ENCODE data around the gene GPC6.

DNA sequence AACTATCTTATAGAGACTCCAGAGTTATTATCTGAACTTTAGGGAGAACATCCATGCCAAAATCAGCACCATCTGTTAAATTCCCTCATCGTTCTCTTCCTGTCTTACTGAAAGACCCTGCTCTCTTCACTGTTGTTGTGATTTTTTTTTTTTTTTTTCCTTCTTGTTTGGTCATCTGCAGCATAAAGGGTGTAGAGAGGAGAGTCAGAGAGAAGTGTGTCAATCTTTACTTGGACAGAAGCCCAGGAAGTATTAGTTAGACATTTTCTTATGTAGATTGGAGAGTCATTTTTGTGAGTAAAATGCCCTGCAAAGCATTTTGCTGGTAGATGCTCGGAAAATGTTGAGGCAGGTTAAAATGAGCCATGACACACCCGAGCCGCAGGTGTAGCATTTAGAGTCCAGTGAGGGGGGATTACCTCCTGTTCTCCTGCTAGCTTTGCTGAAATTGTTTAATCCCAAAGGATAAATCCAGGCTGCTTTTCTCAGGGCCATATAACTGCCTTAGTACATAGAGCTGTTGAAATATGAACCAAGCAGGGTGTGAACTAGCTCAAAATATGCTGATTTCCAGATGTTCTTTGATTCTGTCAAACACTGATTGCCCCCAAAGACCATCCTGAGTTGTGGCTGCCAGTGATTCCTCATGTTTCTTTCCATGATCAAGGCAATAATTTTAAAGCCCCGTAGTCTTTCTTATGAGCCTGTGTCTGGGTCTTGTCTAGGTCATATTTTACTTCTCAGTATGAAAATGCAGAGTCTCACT lies 1109.3 kb downstream of the GPC6 start:
- TF ChIP-seq, protein P1, sequence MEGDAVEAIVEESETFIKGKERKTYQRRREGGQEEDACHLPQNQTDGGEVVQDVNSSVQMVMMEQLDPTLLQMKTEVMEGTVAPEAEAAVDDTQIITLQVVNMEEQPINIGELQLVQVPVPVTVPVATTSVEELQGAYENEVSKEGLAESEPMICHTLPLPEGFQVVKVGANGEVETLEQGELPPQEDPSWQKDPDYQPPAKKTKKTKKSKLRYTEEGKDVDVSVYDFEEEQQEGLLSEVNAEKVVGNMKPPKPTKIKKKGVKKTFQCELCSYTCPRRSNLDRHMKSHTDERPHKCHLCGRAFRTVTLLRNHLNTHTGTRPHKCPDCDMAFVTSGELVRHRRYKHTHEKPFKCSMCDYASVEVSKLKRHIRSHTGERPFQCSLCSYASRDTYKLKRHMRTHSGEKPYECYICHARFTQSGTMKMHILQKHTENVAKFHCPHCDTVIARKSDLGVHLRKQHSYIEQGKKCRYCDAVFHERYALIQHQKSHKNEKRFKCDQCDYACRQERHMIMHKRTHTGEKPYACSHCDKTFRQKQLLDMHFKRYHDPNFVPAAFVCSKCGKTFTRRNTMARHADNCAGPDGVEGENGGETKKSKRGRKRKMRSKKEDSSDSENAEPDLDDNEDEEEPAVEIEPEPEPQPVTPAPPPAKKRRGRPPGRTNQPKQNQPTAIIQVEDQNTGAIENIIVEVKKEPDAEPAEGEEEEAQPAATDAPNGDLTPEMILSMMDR (conservative IDR thresholded peaks at IDR 0.05; ENCODE audit: low read length) = no peak
- no peak for TF ChIP-seq EZH2phosphoT487 (IDR thresholded peaks at IDR 0.05; ENCODE audit: borderline replicate concordance, low read depth, low read length)

Measured in OCI-LY7 (cell line).